Calu3 (cell line): ENCODE data around the gene ESR1. TPM values are rescaled to one million over a fixed set of nuclear protein-coding genes. Genes with fewer than 3 reads are reported as not detected.

Source experiments
- BruUV-seq: library from RNA; stranded (reverse); fragments of 400-500 nt; replicated peaks from 2 replicates; lab custom pipeline; 2021; lab: Mats Ljungman, UMichigan
- CTCF ChIA-PET: fragments of 300-600 bp; sonication (Branson Sonifier 250); formaldehyde crosslinking; loops from one replicate; lab custom pipeline; 2022; ENCODE audit warnings: antibody characterized with exemption; lab: Charles Lee
- DNase-seq: peaks from one replicate; pipeline ENCODE4 v3.0.0; 2022
- H3K27ac Mint-ChIP-seq: one replicate; pipeline ENCODE4 v1.8.0; 2022; ENCODE audit warnings: mixed read lengths; ENCODE audit not compliant: unreplicated experiment
- H3K27me3 Mint-ChIP-seq: one replicate; pipeline ENCODE4 v1.8.0; 2022; ENCODE audit warnings: mixed read lengths; ENCODE audit not compliant: unreplicated experiment
- H3K36me3 Mint-ChIP-seq: one replicate; pipeline ENCODE4 v1.8.0; 2022; ENCODE audit warnings: mild to moderate bottlenecking, moderate library complexity, mixed read lengths; ENCODE audit not compliant: insufficient read depth, unreplicated experiment
- H3K4me1 Mint-ChIP-seq: one replicate; pipeline ENCODE4 v1.8.0; 2022; ENCODE audit warnings: mild to moderate bottlenecking, low read depth, mixed read lengths; ENCODE audit not compliant: unreplicated experiment
- H3K4me3 Mint-ChIP-seq: one replicate; pipeline ENCODE4 v1.8.0; 2022; ENCODE audit warnings: mild to moderate bottlenecking, low read depth, moderate library complexity, mixed read lengths; ENCODE audit not compliant: unreplicated experiment
- H3K9me3 Mint-ChIP-seq: one replicate; pipeline ENCODE4 v1.8.0; 2022; ENCODE audit warnings: low read depth, mixed read lengths; ENCODE audit not compliant: unreplicated experiment
- CTCF ChIP-seq: fragments of 200-600 bp; IDR thresholded peaks from one replicate; pipeline ENCODE4 v1.8.0; 2022; ENCODE audit warnings: antibody characterized with exemption; ENCODE audit not compliant: unreplicated experiment
- intact Hi-C: fragments of 100-400 bp; cut with micrococcal nuclease; formaldehyde crosslinking; loops from one replicate; pipeline ENCODE4 v1.10.0; 2022; ENCODE audit not compliant: unreplicated experiment
- total RNA-seq: library from RNA; stranded (reverse); gene quantifications from 2 replicates; pipeline ENCODE4 v1.2.3, GENCODE V29; 2022

ESR1 gene
- total RNA-seq, 1 experiment from 2014 or later: 0.50 TPM

GRCh38 chr6:152008779-152009178, 201.3 kb downstream of the ESR1 start:
- H3K4me1 Mint-ChIP-seq: no peaks in the 10 kb centered on the region
- H3K36me3 Mint-ChIP-seq: no peaks in the 10 kb centered on the region
- CTCF ChIA-PET: interaction anchor here (0.8 kb wide), 1 partner anchor 116 kb away, joined by 3 read pairs; no protein-coding TSS in a partner anchor
- H3K27ac Mint-ChIP-seq: no peak overlapping the region
- no TSS peak for BruUV-seq
- H3K27me3 Mint-ChIP-seq: no peaks in the 10 kb centered on the region
- no peaks in the 10 kb centered on the region for H3K9me3 Mint-ChIP-seq
- intact Hi-C loops: no loop called here
- DNase-seq: no peak
- no peak overlapping the region for H3K4me3 Mint-ChIP-seq
- TF ChIP-seq CTCF: no peak

GRCh38 chr6:152012227-152012626, 204.7 kb downstream of the ESR1 start:
- H3K36me3 Mint-ChIP-seq: no peaks in the 10 kb centered on the region
- TF ChIP-seq CTCF: no peak
- H3K4me3 Mint-ChIP-seq: no peak overlapping the region
- H3K27ac Mint-ChIP-seq: no peak overlapping the region
- no peaks in the 10 kb centered on the region for H3K9me3 Mint-ChIP-seq
- DNase-seq: no peak
- CTCF ChIA-PET: no interaction called here
- peaks cover 12% of the 10 kb centered on the region for H3K27me3 Mint-ChIP-seq
- no TSS peak for BruUV-seq
- intact Hi-C loops: no loop called here
- H3K4me1 Mint-ChIP-seq: no peaks in the 10 kb centered on the region

GRCh38 chr6:152018876-152019275, 211.4 kb downstream of the ESR1 start:
- Mint-ChIP-seq H3K27me3 (peaks cover 12% of the 10 kb centered on the region), H3K4me3 (no peak overlapping the region), H3K27ac (no peak overlapping the region), H3K36me3 (no peaks in the 10 kb centered on the region), H3K9me3 (peaks cover 6% of the 10 kb centered on the region), H3K4me1 (no peaks in the 10 kb centered on the region)
- DNase-seq: no peak
- intact Hi-C loops: no loop called here
- TF ChIP-seq CTCF: no peak
- no TSS peak for BruUV-seq
- CTCF ChIA-PET: no interaction called here

- TF ChIP-seq CTCF: no peak
- Mint-ChIP-seq H3K27me3 (no peaks in the 10 kb centered on the region), H3K4me1 (no peaks in the 10 kb centered on the region), H3K4me3 (no peak overlapping the region), H3K9me3 (peaks cover 6% of the 10 kb centered on the region), H3K36me3 (no peaks in the 10 kb centered on the region), H3K27ac (no peak overlapping the region)
- BruUV-seq: no TSS peak
- intact Hi-C loops: no loop called here
- no peak for DNase-seq
- CTCF ChIA-PET: no interaction called here
These were observed 214.8 kb downstream of the ESR1 start for GRCh38 chr6:152022303-152022702.
